ENCODE results near the gene HK1.
A peak's percentile ranks its signal among the peaks of the same experiment; 100 is the strongest.
"Not testable (repeated sequence)": the region's sequence is repeated elsewhere in the genome, so short reads cannot be mapped to it uniquely, and the experiment has no call there.

Gene HK1

DNA sequence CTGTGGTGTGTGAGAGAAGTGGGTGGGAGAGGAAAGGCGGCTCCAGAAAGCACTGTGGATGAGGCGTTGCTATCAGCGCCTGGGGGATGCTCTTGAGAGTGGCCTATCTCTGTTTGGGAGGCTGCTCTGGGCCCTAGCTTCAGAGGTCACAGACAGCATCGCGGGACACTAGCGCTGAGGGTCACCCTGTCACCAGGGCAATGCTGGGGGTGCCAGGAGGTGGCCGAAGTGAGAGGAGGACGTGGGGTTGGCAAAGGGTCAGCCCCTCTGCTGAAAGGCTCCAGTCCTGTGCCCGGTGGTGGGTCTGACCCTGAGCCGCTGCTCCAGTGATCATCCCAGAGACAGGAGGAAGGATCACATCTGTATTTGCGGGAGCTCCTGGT is 141.4 kb downstream of the HK1 start:
- no peak for DNase-seq (ENCODE audit: low read depth)

- DNase-seq (ENCODE audit: low read depth), result no peak
Observed at GRCh38 chr10:69421611-69422308, 143.5 kb downstream of the HK1 start.

GRCh38 chr10:69422676-69423075 is 144.4 kb downstream of the HK1 start:
- DNase-seq (ENCODE audit: low read depth), result no peak

GRCh38 chr10:69425041-69425440 is 146.7 kb downstream of the HK1 start:
- DNase-seq (ENCODE audit: low read depth), result no peak

GRCh38 chr10:69425511-69426298 is 147.4 kb downstream of the HK1 start:
- no peak for DNase-seq (ENCODE audit: low read depth)

- DNase-seq (ENCODE audit: low read depth), result no peak
Observed at GRCh38 chr10:69426376-69426727, 148.1 kb downstream of the HK1 start.

DNA sequence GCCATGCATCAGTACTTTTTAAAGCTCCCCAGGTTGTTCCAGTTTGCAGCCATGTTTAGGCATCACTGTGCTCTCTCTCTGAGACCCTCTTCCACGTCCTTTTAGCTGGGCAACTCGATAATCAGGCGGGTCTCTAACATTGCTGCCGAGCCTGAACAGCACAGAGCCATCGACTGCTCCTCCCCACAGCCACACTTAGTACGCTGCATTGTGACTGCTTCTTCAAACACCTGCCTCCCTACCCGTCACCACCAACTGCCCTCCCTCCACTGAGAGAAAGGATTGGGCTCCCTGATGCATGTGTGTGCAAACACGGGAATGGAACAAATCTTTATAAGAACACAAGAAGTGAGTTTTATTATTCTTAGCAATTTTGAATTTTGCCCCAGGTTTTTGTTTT is 149.9 kb downstream of the HK1 start:
- DNase-seq (ENCODE audit: low read depth), result no peak

DNA sequence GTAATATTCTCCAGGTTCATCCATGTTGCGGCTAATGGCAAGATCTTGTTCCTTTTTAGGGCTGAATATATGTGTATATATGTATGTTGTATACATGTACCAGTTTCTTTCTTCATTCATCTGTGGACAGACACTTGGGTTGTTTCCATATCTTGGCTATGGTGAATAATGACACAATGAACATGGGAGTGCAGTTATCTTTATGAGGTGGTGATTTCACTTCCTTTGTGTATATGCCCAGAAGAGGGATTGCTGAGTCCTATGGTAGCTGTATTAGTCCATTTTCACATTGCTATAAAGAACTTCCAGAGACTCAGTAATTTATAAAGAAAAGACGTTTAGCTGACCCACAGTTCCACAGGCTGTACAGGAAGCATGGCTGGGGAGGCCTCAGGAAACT is 155.9 kb downstream of the HK1 start:
- no peak for DNase-seq (ENCODE audit: low read depth)

DNA sequence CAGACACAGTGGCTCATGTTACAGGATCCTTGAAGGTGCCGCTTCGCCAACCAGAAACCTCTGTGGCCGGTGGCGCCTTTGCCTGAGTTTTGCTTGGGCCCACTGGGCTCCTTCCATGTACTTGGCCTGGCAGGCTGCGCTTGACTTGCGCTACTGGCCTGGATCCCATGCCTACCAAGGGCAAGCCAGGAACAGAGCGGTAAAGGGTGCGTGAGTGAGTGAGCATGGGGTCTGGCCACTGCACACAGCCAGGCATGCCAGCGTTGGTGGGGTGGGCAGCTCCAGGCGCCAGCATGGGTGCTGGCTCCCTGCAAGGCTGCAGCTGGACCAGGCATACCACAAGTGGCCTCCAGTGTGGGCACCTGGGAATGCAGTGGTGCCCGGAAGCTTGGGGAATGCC is 156.6 kb downstream of the HK1 start:
- no peak for DNase-seq (ENCODE audit: low read depth)

GRCh38 chr10:69435966-69436520 is 157.7 kb downstream of the HK1 start:
- no peak for DNase-seq (ENCODE audit: low read depth)

- no peak for DNase-seq (ENCODE audit: low read depth)
Observed at GRCh38 chr10:69437321-69438259, 159.3 kb downstream of the HK1 start.

GRCh38 chr10:69438536-69439349 is 160.4 kb downstream of the HK1 start:
- no peak for DNase-seq (ENCODE audit: low read depth)

GRCh38 chr10:69439350-69439739 is 161.0 kb downstream of the HK1 start:
- no peak for DNase-seq (ENCODE audit: low read depth)

GRCh38 chr10:69439813-69440506 is 161.7 kb downstream of the HK1 start:
- peak; percentile 25 for DNase-seq (ENCODE audit: low read depth)

- no peak for DNase-seq (ENCODE audit: low read depth)
Observed at GRCh38 chr10:69443354-69443753, 165.1 kb downstream of the HK1 start.

GRCh38 chr10:69445041-69445440 is 166.7 kb downstream of the HK1 start:
- no peak for DNase-seq (ENCODE audit: low read depth)

DNA sequence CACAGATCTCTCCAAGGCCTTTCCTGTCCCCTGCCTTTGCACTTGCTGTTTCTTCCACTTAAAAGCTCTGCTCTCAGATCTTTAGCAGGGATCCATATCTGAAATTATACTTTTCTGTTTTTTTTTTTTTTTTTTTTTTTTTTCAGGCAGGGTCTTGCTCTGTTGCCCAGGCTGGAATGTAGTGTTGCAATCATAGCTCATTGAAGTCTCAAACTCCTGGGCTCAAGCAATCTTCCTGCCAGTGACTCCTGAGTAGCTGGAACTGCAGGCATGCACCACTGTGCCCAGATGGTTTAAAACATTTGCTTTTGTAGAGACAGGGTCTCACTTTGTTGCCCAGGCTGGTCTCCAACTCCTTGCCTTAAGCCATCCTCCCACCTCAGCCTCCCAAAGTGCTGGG is 167.9 kb downstream of the HK1 start:
- no peak for DNase-seq (ENCODE audit: low read depth)

DNA sequence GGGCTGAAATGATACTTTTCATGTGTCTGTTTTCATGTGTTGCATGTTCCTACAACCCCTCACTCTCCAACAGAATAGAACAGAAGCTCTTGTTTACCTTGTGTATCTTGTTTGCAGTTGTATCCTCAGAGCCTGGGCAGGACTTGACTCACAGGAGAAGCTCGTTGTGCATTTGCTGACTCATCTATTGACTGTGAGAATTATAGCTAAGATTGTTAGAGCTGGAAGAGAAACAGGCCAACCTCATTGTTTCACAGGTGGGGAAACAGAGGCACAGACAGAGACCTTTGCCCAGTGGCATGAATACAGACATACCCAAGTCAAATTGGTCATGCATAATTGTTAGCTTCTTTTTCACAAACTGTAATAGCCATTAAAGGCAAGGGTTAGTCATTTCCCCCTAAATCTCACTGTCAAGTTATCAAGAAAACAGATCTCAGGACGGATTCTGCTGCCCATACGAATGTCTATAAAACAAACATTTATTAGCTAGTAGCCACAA is 168.4 kb downstream of the HK1 start:
- DNase-seq (ENCODE audit: low read depth), result no peak

DNA sequence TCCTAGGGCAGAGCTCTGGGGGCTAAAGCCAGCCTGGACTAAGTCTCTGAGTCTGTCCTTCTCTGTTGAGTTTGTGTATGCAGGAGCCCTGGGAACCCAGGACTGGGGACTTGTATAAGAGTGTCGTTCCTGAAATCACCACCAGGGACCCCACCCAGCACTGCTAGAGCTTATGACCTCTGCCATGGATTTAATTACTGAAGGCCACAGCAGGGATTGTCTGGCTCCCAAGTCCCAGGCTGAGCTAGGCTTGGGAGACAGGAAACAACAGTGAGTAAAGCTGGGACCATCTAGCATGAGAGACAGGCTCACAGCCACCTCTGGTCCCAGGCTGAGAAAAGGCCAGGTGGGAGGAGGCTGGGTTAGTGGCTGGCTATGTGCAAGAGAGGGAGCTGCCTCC is 171.5 kb downstream of the HK1 start:
- no peak for DNase-seq (ENCODE audit: low read depth)

DNA sequence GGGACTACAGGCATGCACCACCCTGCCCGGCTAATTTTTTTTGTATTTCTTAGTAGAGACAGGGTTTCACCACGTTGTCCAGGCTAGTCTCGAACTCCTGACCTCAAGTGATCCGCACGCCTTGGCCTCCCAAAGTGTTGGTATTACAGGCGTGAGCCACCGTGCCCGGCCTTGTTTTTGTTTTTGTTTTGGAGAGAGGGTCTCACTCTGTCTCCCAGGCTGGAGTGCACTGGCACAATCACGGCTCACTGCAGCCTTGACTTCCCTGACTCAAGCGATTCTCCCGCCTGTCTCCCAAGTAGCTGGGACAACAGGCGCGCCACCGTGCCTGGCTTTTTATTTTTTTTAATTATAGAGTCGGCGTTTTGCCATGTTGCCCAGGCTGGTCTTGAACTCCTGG is 172.1 kb downstream of the HK1 start:
- DNase-seq (ENCODE audit: low read depth), result not testable (repeated sequence)

Data from stromal cell of bone marrow (primary cell).